NCI-H146 treated with DMSO at 0.1 percent for 48 hours (cell line): Measurements from ENCODE around the gene DEAF1.
A peak's percentile ranks its signal among the peaks of the same experiment; 100 is the strongest.
"Not testable (repeated sequence)": the region's sequence is repeated elsewhere in the genome, so short reads cannot be mapped to it uniquely, and the experiment has no call there.

Experiments
- DNase-seq: peaks from one replicate; lab custom pipeline; 2025; ENCODE audit not compliant: unreplicated experiment; lab: John Stamatoyannopoulos, UW

DEAF1 gene

GRCh38 chr11:694563-695287 lies at the start of gene DEAF1:
DEAF1 (minus strand) TSS chr11:695222; CDS start chr11:695047, 175 bp downstream.
- DNase-seq = peak; percentile 92

- no peak for DNase-seq
Measured at GRCh38 chr11:742571-743201, 47.7 kb upstream of the DEAF1 start.

GRCh38 chr11:742156-742546 lies 47.1 kb upstream of the DEAF1 start:
- no peak for DNase-seq

GRCh38 chr11:737899-738298 lies 42.9 kb upstream of the DEAF1 start:
- DNase-seq = not testable (repeated sequence)

- DNase-seq = no peak
Measured at GRCh38 chr11:737366-737765, 42.3 kb upstream of the DEAF1 start.

GRCh38 chr11:734541-734940 lies 39.5 kb upstream of the DEAF1 start:
- not testable (repeated sequence) for DNase-seq

- DNase-seq = no peak
Measured at GRCh38 chr11:733072-733471, 38.0 kb upstream of the DEAF1 start.

GRCh38 chr11:729492-730074 lies 34.6 kb upstream of the DEAF1 start:
- DNase-seq = no peak

GRCh38 chr11:728901-729491 lies 34.0 kb upstream of the DEAF1 start:
- DNase-seq = no peak

- peak; percentile 10 for DNase-seq
Measured at GRCh38 chr11:727859-728748, 33.1 kb upstream of the DEAF1 start.

GRCh38 chr11:727281-727701 lies 32.3 kb upstream of the DEAF1 start:
- DNase-seq = no peak

GRCh38 chr11:726278-727220 lies 31.5 kb upstream of the DEAF1 start:
- DNase-seq = peak; percentile 47

GRCh38 chr11:725624-726202 lies 30.7 kb upstream of the DEAF1 start:
- peak; percentile 46 for DNase-seq

GRCh38 chr11:724778-725386 lies 29.9 kb upstream of the DEAF1 start:
- no peak for DNase-seq

- DNase-seq = no peak
Measured at GRCh38 chr11:724049-724777, 29.2 kb upstream of the DEAF1 start.

- DNase-seq = peak; percentile 37
Measured at GRCh38 chr11:723120-723883, 28.3 kb upstream of the DEAF1 start.

GRCh38 chr11:722346-722811 lies 27.4 kb upstream of the DEAF1 start:
- no peak for DNase-seq
